ENCODE data around the gene ZNF556. TPM values are rescaled to one million over a fixed set of nuclear protein-coding genes. Genes with fewer than 3 reads are reported as not detected.

Gene ZNF556
- not detected in 2 replicates for total RNA-seq

DNA sequence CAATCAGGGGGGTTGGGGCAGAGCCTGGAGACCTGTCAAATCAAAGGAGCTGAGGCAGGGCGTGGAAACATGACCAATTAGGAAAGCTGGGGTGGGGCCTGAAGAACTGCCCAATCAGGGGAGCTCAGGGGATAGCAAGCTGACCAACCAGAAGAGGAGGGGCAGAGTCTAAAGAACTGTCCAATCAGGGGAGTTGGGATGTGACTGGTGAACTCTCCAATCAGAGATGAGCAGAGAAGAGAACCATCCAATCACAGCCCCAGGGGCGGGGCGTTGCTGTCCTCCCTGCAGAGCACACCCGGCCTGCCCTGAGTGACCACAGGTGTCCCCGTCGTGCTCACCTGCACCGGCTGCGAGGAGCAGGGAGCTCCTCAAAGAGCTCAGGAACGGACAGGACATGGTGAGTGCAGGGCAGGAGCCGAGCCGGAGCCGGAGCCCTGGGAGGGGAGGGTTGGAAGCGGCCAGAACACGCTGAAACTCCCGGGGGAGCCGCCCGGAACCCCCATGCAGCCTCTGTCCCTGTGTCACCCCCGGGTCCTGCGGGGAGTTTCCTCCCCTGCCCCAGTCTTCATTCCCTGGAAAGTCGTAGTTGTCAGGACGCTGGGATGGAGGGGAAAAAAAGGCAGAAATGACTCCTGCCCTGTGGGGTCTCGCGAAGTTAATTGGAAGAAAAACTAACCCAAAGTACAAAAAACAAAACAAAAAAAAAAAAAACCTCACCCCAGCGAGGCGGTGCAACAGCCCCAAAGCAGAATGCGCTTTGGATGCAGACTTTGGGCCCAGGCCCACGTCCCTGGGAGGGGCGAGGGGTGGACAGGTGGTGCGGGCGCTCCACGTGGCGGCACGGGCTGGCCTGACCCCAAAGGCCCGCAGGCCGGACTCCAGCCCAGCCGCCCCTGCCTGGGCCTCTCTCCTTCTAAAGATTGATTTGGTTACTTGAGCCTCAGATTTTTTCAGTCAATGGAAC, at the start of gene ZNF556:
TSS of gene ZNF556 (plus strand) at position 311 of the 967 bp plus-strand sequence. CDS start at position 398, 87 bp downstream.

DNA sequence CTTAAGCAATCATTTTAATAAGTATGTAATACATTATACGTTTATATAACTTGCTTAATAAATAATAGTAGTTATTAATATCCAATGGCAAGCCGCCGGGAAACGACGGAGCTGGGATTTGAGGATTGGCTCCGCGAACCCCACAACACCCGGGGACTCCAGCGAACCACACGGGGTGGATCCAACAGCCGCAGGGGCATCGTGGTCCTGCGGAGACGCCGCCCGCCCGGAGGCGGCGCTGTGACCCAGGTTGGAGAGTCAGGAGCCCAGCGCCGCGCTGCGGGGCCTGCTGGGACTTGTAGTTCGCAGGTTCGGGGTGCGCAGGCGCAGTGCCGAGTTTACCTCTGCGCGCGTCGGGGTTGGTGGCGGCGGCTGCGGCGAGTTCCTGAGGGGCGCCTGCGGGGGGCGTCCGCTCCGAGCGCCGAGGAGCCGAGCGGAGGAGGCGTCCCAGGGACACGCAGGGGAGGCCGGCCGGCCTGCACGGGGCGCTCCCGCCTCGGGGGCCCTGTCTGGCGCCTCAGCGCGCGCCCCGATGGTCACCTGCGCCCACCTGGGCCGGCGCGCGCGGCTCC, 47.5 kb upstream of the ZNF556 start, which contains the start of gene ZNF554:
TSS of gene ZNF554 (plus strand) at position 329 of the 572 bp plus-strand sequence. CDS start at position 533, 204 bp downstream.

DNA sequence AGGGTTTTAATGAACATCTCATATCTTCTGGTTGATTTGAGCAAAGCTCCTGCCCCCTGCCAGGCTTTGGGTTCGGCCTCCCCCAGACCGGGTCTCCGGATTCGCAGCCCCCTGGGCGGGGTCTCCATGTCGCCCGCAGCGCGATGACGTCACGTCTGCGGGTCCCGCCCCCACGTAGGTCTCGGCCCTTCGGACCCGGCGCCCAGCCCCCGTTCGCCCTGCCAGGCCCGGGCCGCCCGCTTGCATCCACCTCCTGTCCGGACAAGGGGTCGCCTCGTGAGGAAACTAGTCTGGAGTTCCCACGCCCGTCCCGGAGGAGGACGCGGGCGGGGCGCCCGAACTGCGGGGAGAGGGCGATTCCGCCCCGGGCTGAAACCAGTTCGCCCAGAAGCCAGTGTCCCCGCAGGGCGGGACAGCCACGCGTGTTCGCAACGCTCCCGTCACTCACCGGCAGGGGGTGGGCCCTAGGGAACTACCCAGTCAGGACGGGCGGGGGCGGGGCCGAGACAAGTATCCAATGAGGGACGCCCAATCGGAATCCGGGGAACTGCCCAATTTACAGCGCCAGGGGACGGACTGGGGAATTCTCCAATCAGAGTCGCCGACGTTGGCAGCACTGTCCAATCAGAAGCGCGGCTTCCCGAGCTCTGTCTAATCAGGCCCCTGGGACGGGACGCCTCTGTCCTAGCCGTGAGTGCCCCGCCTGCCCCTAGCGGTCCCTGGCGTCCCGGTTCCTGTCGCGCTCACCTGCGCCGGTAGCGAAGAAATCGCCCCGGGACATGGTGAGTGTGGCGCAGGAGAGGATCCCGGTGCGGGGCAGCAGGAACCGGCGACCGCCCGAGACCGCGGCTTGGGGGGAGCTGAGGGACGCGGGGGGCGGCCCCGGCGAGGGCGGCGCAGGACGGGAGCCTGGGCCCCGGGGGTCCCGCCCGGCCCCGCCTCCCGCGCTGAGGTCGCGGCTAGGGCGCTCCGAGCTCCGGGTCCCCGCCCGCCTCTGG, 26.0 kb upstream of the ZNF556 start, which contains the start of gene ZNF555:
TSS of gene ZNF555 (plus strand) at position 682 of the 998 bp plus-strand sequence. CDS start at position 780, 98 bp downstream.

GRCh38 chr19:2900296-2901252, 33.4 kb downstream of the ZNF556 start, which contains the start of gene ZNF57:
Gene ZNF57, plus strand, starts transcription at chr19:2900928. Its CDS starts 118 bp downstream, at chr19:2901046.

Other genes starting within 250 kb of the ZNF556 start
- gene GNG7, start 164.6 kb upstream of the ZNF556 start, total RNA-seq = 1.4 TPM in 2 replicates
- 0.17 and 0.33 TPM in 2 replicates for gene DIRAS1, start 146.0 kb upstream of the ZNF556 start, total RNA-seq
- 16.1 and 16.9 TPM in 2 replicates for gene SLC39A3, start 127.3 kb upstream of the ZNF556 start, total RNA-seq
- 27.4 and 27.6 TPM in 2 replicates for gene SGTA, start 84.1 kb upstream of the ZNF556 start, total RNA-seq
- 37.2 and 46.7 TPM in 2 replicates for gene THOP1, start 81.8 kb upstream of the ZNF556 start, total RNA-seq
- gene ZNF554, start 47.5 kb upstream of the ZNF556 start, total RNA-seq = 3.4 and 3.9 TPM in 2 replicates
- gene ZNF555, start 25.9 kb upstream of the ZNF556 start, total RNA-seq = 5.6 and 6.4 TPM in 2 replicates
- gene ZNF57, start 33.6 kb downstream of the ZNF556 start, total RNA-seq = 2.6 and 4.2 TPM in 2 replicates
- gene ZNF77, start 77.6 kb downstream of the ZNF556 start, total RNA-seq = 3.6 and 5.7 TPM in 2 replicates
- 1.7 TPM in 2 replicates for gene TLE6, start 110.2 kb downstream of the ZNF556 start, total RNA-seq
- gene TLE2, start 161.9 kb downstream of the ZNF556 start, total RNA-seq = 4.8 and 6.0 TPM in 2 replicates
- gene TLE5, start 195.2 kb downstream of the ZNF556 start, total RNA-seq = 93.0 and 114 TPM in 2 replicates
- gene GNA11, start 227.0 kb downstream of the ZNF556 start, total RNA-seq = 41.3 and 45.6 TPM in 2 replicates